CD4-positive, alpha-beta T cell treated with Interleukin-4 for 4 hours (primary cell): ENCODE measurements around the gene ACSBG1.
"Not testable (repeated sequence)": the region's sequence is repeated elsewhere in the genome, so short reads cannot be mapped to it uniquely, and the experiment has no call there.

Experiments used
- DNase-seq: peaks from one replicate; pipeline ENCODE4 v3.0.0-alpha.2; 2020

The ACSBG1 gene

GRCh38 chr15:78162038-78162437, 72.3 kb downstream of the ACSBG1 start:
- no peak for DNase-seq

DNA sequence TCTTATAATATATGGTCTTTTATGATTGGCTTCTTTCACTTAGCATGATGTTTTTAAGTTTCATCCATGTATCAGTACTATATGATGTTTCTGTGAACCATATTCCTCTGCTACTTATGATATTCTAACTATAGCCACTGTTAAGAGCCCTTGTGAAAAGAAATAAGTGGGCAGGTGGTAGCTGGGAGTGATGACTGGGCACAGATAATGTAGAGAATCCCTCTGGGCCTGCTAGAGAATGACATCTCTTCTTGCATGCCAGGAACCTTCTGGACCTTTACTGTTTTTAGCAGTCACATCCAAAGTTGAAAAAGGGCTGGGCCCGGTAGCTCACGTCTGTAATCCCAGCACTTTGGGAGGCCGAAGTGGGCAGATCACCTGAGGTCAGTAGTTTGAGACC, 75.0 kb downstream of the ACSBG1 start:
- no peak for DNase-seq

DNA sequence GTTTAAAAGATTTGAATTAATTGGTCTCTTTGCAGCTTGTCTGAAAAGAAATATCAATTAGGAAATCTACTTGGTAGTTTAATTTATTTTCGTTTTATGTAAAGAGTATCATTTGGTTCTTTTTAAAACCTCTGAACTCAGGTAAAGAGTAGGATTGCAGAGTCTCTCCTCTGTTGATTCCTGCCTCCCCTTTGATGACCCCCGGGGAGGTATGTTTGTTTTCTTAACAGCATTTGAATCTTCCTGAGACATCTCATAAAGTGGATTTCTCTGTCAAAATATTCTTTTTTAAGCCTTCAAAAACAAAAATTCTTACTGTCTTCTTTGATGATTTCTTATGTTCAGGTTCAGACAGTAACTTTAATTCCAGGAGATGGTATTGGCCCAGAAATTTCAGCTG, 77.2 kb downstream of the ACSBG1 start:
- DNase-seq = no peak

GRCh38 chr15:78156653-78157052, 77.7 kb downstream of the ACSBG1 start:
- no peak for DNase-seq

- no peak for DNase-seq
Measured at GRCh38 chr15:78155355-78155939, 78.9 kb downstream of the ACSBG1 start.

GRCh38 chr15:78154955-78155354, 79.4 kb downstream of the ACSBG1 start:
- DNase-seq = no peak

GRCh38 chr15:78151075-78151474, 83.3 kb downstream of the ACSBG1 start:
- not testable (repeated sequence) for DNase-seq

DNA sequence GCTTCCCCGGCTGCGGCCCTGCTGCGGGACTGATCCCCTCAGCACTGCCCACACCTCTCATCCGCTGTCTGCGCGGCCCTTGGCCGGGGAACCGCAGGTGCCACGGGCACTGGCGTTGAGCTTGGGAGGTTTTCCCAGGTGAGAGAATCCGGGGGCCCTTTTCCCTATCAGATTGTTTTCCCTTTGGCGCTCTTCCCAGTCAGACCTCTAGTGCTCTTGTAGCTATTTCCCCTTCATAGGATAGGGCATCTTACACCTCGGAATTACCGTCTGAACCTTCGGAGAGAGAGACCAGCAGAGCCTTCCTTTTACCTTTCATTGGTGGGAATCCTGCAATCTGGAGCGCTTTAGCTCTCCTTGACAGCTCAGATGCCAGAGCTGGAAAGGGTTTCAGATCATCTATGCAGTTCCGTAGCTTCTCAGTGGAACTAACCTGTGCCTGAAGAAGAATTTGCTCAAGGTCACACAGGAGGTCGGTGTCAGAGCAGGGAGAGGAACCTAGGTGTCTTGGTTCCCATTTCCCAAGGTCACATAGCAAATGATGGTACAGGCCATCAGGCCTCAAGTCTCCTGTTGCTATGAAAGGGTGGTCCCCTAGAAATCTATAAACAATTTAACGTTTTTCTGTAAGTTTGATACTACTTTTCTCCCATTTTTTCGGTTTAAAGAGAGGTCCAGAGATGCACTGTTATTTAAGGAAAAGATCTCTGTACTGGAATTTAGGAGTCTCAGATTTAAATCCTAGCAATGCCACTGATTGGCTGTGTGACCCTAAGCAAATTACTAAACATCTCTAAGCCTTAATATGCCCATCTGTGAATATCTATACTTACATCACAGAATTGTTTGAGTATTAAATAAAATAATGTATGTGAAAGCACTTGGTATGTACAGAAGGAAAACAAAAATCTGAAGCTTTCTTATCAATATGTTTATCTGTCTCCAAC, 84.3 kb downstream of the ACSBG1 start:
- no peak for DNase-seq

GRCh38 chr15:78149068-78149804, 85.1 kb downstream of the ACSBG1 start, which contains the start of gene IDH3A:
Gene IDH3A, plus strand, starts transcription at chr15:78149362. Its CDS starts 42 bp downstream, at chr15:78149404.
- DNase-seq = peak; percentile 97

DNA sequence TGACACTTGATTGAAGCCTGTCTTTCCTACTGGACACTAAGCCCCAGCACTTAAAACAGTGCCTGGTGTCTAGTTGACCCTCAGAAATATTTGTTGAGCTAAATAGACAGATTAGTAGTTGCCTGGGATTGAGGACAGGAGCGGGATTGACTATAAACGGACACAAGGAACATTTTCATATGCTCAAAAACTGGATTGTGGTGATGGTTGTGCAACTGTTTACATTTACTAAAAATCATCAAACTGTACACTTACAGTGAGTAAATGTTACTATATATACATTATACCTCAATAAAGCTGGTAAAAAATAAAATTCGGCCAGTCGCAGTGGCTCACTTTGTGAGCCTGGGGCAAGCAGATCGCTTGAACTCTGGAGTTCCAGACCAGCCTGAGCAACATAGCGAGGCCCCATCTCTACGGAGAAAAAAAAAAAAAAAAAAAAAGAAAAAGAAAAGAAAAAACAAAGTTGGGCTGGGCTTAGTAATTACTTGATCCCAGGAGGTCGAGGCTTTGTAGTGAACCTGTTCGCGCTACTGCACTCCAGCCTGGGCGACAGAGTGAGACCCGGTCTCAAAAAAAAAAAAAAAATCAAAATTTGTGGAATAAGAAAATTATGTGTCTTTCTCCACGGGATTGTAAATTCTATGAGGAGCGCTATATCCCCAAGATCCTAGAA, 85.8 kb downstream of the ACSBG1 start:
- DNase-seq = no peak

GRCh38 chr15:78147566-78147965, 86.8 kb downstream of the ACSBG1 start:
- no peak for DNase-seq

GRCh38 chr15:78146425-78147154, 87.8 kb downstream of the ACSBG1 start:
- DNase-seq = no peak

GRCh38 chr15:78142332-78142731, 92.0 kb downstream of the ACSBG1 start:
- no peak for DNase-seq

DNA sequence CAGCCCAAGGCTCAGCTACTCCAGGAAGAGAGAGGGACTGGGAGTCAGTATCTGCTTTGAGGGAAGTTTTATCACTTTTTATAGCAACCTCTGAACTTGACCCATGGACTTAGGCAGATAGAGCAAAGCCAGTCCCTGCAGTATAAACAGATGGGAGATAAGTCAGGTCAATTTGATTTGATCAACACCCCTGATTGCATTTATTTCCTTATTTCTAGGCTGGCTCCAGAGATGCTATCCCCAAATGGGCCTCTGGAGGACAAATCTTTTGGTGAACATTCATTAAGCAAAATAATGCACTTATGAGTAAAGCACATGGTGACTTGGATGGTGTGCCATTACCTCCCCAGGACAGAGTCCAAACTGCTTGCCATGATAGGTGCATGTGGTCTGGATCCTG, 94.1 kb downstream of the ACSBG1 start:
- no peak for DNase-seq

DNA sequence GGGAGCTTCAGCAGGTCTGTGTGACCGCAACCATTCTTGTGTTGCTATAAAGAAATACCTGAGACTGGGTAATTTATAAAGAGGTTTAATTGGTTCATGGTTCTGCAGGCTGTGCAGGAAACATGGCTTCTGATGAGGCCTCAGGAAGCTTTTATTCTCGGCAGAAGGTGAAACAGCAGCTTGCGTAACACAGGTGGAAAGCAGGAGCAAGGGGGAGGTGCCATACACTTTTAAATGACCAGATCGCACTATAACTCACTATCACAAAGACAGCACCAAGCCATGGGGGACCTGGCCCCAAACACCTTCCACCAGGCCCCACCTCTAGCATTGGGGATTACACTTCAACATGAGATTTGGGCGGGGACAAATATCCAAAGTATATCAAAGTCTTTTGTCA, 94.8 kb downstream of the ACSBG1 start:
- DNase-seq = no peak

DNA sequence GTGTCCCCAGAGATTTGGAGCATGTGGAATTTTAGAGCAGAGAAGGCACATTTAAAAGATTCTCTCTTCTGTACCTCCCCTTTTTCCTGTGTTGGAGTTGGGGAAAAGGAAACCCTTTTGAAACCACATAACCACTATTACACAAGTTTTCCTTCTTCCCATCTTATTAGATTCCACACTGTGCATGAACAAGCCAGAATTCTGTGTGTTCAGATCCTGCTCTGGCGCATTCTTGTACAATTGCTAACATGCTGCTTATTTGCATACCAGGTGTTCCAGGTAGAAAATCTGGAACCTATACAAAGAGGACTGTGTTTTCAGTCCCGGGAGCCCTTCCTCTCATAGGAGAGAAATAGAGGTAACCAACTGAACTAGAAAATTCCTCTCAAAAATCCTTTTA, 100.6 kb downstream of the ACSBG1 start:
- no peak for DNase-seq

DNA sequence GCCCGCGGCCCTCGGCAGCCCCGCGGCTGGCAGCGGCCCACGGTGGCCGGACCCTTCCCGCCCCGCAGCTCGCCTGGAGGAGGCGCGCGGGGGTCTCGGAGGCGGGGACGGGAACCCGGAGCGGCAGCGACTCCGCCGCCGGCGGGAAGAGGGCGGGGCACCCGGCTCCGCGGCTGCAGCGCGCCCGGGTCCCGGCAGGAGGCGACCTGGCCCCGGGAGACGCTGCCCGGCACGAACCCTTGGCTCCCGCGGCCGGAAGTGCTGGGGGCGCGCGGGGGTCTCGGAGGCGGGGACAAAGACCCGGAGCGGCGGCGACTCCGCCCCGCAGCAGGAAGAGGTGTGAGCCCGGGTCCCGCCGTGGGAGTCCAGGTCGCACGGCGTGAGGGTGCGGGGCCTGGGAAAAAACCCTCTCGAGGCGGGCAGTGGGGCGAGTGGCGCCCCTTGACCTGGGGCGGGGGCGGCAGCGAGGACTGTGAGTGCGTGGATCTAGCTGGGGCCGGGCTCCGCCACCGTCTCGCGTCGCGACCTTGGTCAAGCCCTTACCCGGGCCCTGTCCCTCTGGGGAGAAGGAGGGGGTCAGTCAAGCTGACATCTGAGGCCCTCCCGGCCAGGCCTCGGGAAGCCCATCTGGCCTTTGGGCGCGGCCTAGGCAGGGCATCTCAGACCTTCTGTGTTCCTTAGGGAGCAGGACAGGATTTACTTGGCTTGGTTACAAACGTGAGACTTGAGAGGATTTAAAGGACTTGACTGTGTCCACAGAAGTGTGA, 102.9 kb downstream of the ACSBG1 start, which contains the start of gene CIB2:
TSS of gene CIB2 (minus strand) at position 151 of the 767 bp plus-strand sequence. CDS start 230 bp downstream, outside the sequence.
- peak; percentile 62 for DNase-seq

- peak; percentile 15 for DNase-seq
Measured at GRCh38 chr15:78130466-78131294, 103.7 kb downstream of the ACSBG1 start.

DNA sequence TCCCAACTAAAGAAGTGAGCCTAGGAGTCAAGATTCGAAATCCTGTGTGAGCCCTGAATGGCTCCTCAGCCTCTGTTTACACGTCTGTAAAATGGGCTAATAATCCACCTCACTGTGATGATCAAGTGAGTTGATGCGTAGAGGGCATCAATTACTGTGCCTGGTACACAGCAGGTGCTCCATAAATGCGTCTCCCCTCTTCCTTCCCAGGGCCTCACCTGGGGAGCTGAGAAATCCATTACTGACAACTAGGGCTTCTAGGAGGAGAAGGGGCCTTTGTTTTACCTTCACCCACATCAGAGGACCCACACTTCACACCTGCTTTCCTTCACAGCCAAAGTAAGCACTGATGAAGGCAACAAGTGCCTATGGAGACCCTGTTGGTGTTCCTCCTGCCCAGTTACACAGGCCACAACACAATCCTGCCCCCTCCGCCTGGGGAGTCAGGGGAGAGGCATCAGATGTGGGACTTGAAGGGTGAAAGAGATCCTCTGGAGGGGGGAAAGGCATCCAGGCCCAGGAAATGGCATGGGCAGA, 104.5 kb downstream of the ACSBG1 start:
- no peak for DNase-seq
